Gastrocnemius medialis (tissue), 4 donors: ENCODE measurements around the gene ROBO2. TPM values are rescaled to one million over a fixed set of nuclear protein-coding genes. Genes with fewer than 3 reads are reported as not detected.

Source experiments
- ATAC-seq, 2 donors: fragments of 150-250 bp; one replicate each; pipeline ENCODE4 v1.9.1; 2016
- DNase-seq, 2 donors: peaks; one replicate each; pipeline ENCODE4 v3.0.0-alpha.2; 2019
- H3K27ac ChIP-seq, 4 donors: fragments of 200-600 bp; sonication (generic); 1 replicate in 1 of 4; 2 replicates in 3 of 4; pipeline ENCODE4 v1.5.1; 2016 to 2018; ENCODE audit warnings: mild to moderate bottlenecking in 2 of 4, moderate library complexity in 1 of 4
- H3K27me3 ChIP-seq, 3 donors: fragments of 200-600 bp; sonication (generic) in 2 of 3; 1 replicate in 1 of 3; 2 replicates in 2 of 3; pipeline versions ENCODE4 v1.5.1 to v1.6.0; 2016 to 2019; ENCODE audit warnings: mild to moderate bottlenecking in 1 of 3, moderate library complexity in 1 of 3
- H3K36me3 ChIP-seq, 2 donors: fragments of 200-600 bp; sonication (generic) in 1 of 2; one replicate each; pipeline ENCODE4 v1.5.1; 2017 to 2018
- H3K4me1 ChIP-seq, 2 donors: fragments of 200-600 bp; sonication (generic) in 1 of 2; one replicate each; pipeline ENCODE4 v1.5.1; 2016 to 2017; ENCODE audit warnings: mild to moderate bottlenecking in 2 of 2
- H3K4me3 ChIP-seq, 4 donors: fragments of 200-600 bp; sonication (generic) in 3 of 4; 1 replicate in 1 of 4; 2 replicates in 3 of 4; pipeline ENCODE4 v1.5.1; 2016 to 2019; ENCODE audit warnings: mild to moderate bottlenecking in 2 of 4
- H3K9me3 ChIP-seq, 3 donors: fragments of 200-600 bp; sonication (generic) in 2 of 3; 1 replicate in 1 of 3; 2 replicates in 2 of 3; pipeline ENCODE4 v1.5.1; 2016 to 2019
- CTCF ChIP-seq, 5 experiments: fragments of 450-650 bp in 3 of 5; fragments of 200-600 bp in 2 of 5; sonication (generic) in 2 of 5; IDR thresholded peaks in 4 of 5; conservative IDR thresholded peaks in 1 of 5; 1 replicate in 4 of 5; 2 replicates in 1 of 5; pipeline ENCODE4 v1.5.1; 2016 to 2019; ENCODE audit warnings: antibody characterized with exemption in 5 of 5, mild to moderate bottlenecking in 3 of 5, moderate library complexity in 3 of 5
- POLR2A ChIP-seq, 2 donors: fragments of 450-650 bp; IDR thresholded peaks; one replicate each; pipeline ENCODE4 v1.6.1; 2017; ENCODE audit warnings: antibody characterized with exemption in 2 of 2, mild to moderate bottlenecking in 2 of 2, moderate library complexity in 2 of 2
- in situ Hi-C, 4 donors: fragments of 200-750 bp; cut with MboI; loops; one replicate each; pipeline versions ENCODE4 v1.15.0 to v1.8.0; 2017; ENCODE audit warnings: low sequenced_read_pairs in 4 of 4
- intact Hi-C: fragments of 100-400 bp; cut with DNase I; formaldehyde crosslinking; loops from one replicate; pipeline ENCODE4 v1.15.1; 2023; ENCODE audit warnings: low total_unique reads
- total RNA-seq, 4 donors: library from RNA; depleted of rRNA; stranded (reverse); fragments of >200 nt; gene quantifications; one replicate each; pipeline versions ENCODE4 v1.1.0 to v1.2.3, GENCODE V29; 2016

The ROBO2 gene
- total RNA-seq, 4 donors from 2014 or later: 0.07 TPM; not detected in 3

- no peaks in the 10 kb centered on the region for H3K9me3 ChIP-seq
- intact Hi-C loops (no loop called here), in situ Hi-C loops (no loop called here)
These were observed 382.0 kb downstream of the ROBO2 start for GRCh38 chr3:77421916-77422315.

GRCh38 chr3:77426531-77426930 lies 386.6 kb downstream of the ROBO2 start:
- Histone ChIP-seq H3K27me3 (no peaks in the 10 kb centered on the region), H3K4me1 (no peaks in the 10 kb centered on the region), H3K4me3 (no peak overlapping the region), H3K9me3 (no peaks in the 10 kb centered on the region), H3K27ac (no peak overlapping the region), H3K36me3 (no peaks in the 10 kb centered on the region)
- in situ Hi-C loops (no loop called here), intact Hi-C loops (no loop called here)
- TF ChIP-seq POLR2A (IDR thresholded peaks at IDR 0.05): no peak
- TF ChIP-seq CTCF (IDR thresholded peaks at IDR 0.05 in 4 of 5, conservative IDR thresholded peaks at IDR 0.05 in 1 of 5): no peak
- DNase-seq (no peak), ATAC-seq (no peak)

More at GRCh38 chr3:77421916-77422315, 382.0 kb downstream of the ROBO2 start:
- Histone ChIP-seq H3K4me1 (no peaks in the 10 kb centered on the region), H3K27ac (no peak overlapping the region), H3K27me3 (no peaks in the 10 kb centered on the region), H3K36me3 (no peaks in the 10 kb centered on the region), H3K4me3 (no peak overlapping the region)
- TF ChIP-seq POLR2A (IDR thresholded peaks at IDR 0.05) (no peak), CTCF (IDR thresholded peaks at IDR 0.05 in 4 of 5, conservative IDR thresholded peaks at IDR 0.05 in 1 of 5) (no peak)
- DNase-seq (no peak), ATAC-seq (no peak)

- TF ChIP-seq POLR2A (IDR thresholded peaks at IDR 0.05) (no peak), CTCF (IDR thresholded peaks at IDR 0.05 in 4 of 5, conservative IDR thresholded peaks at IDR 0.05 in 1 of 5) (no peak)
- no peaks in the 10 kb centered on the region for H3K4me1 ChIP-seq
- no peak overlapping the region for H3K4me3 ChIP-seq
- in situ Hi-C loops (no loop called here), intact Hi-C loops (no loop called here)
- no peak for ATAC-seq
- H3K9me3 ChIP-seq: no peaks in the 10 kb centered on the region
- no peak for DNase-seq
- H3K27ac ChIP-seq: no peak overlapping the region
- H3K27me3 ChIP-seq: no peaks in the 10 kb centered on the region
- H3K36me3 ChIP-seq: no peaks in the 10 kb centered on the region
These were observed 387.6 kb downstream of the ROBO2 start for GRCh38 chr3:77427528-77427927.

DNA sequence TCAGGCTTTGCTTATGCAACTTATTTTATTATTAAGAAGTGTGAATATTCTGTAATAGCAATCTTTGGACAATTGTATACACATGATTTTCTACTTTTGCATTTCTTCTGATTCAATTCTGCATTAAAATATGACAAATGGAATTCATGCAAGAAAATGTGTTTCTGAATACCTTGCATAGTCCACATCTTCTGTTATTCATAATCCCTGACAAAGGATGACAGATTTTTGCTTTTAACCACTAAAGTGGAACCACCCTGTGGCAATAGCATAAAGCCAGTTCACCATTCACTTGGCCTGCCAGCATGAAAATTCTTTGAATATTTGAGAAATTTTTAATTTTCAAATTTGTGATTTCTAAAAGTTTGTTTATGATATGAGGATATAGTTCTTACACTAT lies 397.0 kb downstream of the ROBO2 start:
- intact Hi-C loops: no loop called here
- no peaks in the 10 kb centered on the region for H3K4me1 ChIP-seq
- DNase-seq (no peak), ATAC-seq (no peak)
- no peaks in the 10 kb centered on the region for H3K9me3 ChIP-seq
- no peak for TF ChIP-seq POLR2A (IDR thresholded peaks at IDR 0.05)
- TF ChIP-seq CTCF (IDR thresholded peaks at IDR 0.05 in 4 of 5, conservative IDR thresholded peaks at IDR 0.05 in 1 of 5): no peak
- no peak overlapping the region for H3K4me3 ChIP-seq
- in situ Hi-C loops: no loop called here
- H3K36me3 ChIP-seq: no peaks in the 10 kb centered on the region
- H3K27ac ChIP-seq: no peak overlapping the region
- H3K27me3 ChIP-seq: no peaks in the 10 kb centered on the region

DNA sequence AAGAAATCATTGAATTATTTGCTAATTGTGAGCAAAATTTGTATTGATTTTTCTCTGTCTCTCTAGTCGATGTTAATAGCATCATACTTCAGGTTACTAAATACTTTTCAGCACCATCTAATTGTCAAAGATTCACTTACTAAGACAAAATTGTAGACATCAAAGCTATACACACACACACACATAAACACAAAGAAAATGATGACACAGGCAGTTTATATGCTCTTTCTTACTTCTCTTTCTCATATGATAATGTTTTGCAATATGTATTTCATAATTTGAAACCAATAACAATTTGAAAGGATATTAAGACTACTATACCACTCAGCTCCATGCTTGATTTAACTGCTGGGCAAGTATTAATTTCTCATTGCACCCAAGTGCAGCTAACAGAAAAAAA lies 406.2 kb downstream of the ROBO2 start:
- DNase-seq (no peak), ATAC-seq (no peak)
- intact Hi-C loops: no loop called here
- no peak for TF ChIP-seq POLR2A (IDR thresholded peaks at IDR 0.05)
- no peak for TF ChIP-seq CTCF (IDR thresholded peaks at IDR 0.05 in 4 of 5, conservative IDR thresholded peaks at IDR 0.05 in 1 of 5)
- Histone ChIP-seq H3K9me3 (no peaks in the 10 kb centered on the region), H3K4me1 (no peaks in the 10 kb centered on the region), H3K36me3 (no peaks in the 10 kb centered on the region), H3K27me3 (no peaks in the 10 kb centered on the region), H3K4me3 (no peak overlapping the region), H3K27ac (no peak overlapping the region)
- in situ Hi-C loops: no loop called here
